HG03060 (cell line): Measurements from ENCODE around the gene SIGLEC15.
"Not testable (repeated sequence)": the region's sequence is repeated elsewhere in the genome, so short reads cannot be mapped to it uniquely, and the experiment has no call there.

Experiments
- ATAC-seq: cut with Tn5 transposase; IDR thresholded peaks from one replicate; pipeline ENCODE4 v1.9.1; 2021; ENCODE audit warnings: low read depth, moderate number of reproducible peaks; ENCODE audit not compliant: unreplicated experiment

SIGLEC15 gene

DNA sequence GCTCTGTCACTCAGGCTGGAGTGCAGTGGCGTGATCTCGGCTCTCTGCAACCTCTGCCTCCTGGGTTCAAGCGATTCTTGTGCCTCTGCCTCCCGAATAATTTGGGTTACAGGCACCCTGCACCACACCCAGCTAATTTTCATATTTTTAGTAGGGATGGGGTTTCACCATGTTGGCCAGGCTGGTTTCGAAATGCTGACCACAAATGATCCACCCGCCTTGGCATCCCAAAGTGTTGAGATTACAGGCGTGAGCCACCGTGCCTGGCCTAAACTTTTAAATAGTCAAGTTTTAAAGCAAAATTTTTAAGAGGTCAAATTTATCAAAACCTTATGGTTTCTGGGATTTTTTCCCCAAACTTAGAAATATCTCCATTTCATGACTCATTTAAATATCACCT, 6.7 kb upstream of the SIGLEC15 start:
- not testable (repeated sequence) for ATAC-seq

DNA sequence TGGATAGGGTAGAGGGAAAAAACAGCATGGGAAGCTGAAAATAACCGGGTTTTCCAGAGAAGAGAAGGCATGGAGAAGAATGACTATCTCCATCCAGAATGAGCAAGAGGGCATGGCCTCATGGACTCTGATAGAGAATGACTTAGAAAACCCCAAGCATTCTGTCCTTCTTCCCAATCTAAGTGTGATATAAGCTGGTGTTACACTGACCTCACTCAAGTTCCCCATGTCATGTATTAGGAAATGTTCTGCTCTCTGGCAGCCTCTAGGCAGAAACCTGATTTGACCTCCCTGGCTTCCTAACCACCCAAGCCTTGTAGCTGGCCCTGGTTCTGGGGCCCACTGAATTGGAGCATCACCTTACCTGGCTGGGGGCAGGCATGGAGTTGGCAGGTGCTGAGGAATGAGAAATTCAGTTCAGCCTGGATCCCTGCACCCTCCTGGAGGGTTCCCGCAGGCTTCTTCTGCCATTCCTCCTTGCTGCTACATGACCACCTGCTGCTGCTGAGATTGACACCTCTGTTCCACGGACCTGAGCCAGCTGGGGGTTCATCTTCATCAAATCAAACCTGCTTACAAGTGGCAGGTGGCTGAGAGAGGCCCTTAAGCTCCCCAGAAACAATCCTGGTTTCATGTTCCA, 5.2 kb upstream of the SIGLEC15 start:
- no peak for ATAC-seq

DNA sequence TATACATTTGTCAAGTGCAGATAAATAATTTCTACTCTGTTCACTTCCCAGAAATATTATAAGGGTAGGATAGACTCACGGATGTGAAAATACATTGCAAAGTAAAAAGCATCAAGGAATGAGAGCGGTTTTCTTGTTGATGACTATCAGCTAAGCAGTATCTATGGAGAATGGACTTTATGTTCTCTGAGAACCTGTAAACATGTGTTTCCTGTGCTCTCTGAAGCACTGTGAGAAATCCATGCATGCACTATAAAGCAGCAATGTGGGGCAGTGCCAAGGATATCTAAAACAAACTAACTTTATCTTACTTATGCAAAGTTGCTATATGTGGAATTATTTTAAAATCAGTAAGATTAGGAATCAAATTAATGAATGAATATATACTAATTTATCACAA, 4.4 kb upstream of the SIGLEC15 start:
- ATAC-seq = no peak

DNA sequence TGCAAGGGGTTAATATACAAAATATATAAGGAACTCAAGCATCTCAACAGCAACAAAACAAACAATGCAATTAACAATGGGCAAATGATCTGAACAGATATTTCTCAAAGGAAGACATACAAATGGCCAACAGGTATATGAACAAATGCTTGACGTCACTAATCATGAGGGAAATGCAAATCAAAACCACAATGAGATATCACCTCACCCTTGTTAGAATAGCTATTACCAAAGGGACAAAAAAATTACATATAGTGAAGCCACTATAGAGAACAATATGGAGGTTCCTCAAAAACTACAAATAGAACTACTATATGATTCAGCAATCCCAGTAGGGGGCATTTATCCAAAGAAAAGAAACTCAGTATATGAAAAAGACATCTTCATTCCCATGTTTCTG, 3.8 kb upstream of the SIGLEC15 start:
- ATAC-seq = no peak

DNA sequence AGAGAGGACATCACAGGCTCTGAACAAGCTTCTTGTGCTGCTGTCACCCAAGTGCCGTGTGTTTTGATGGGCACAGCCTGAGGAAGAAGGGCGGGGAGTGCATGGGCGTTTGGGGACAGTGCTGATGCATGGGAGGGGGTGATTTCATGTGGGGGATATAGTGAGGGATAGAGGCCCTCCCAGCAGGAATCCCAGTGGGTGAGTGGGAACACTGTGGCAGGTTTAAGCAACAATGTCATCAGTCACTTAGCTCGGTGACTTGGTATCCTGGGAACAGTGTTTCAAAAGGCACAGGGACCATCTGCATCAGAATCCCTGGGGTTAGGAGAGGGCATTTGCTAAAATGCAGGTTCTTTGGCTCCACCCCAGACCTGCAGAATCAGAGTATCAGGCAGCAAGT, 609 bp downstream of the SIGLEC15 start:
- ATAC-seq = no peak

DNA sequence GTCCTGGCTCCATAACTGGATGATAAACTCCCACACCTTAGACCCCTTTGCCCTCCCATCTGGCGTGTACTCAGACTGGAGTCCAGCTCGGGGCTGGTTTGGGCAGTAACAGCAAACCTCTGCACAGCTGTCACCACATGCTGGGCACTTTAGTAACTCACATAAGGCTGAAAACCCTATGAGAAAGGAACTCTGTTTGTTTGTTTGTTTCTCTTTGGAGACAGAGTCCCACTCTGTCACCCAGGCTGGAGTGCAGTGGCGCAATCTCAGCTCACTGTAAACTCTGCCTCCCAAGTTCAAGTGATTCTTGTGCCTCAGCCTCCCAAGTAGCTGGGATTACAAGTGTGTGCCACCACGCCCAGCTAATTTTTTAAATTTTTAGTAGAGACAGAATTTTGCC, 1.2 kb downstream of the SIGLEC15 start:
- not testable (repeated sequence) for ATAC-seq

DNA sequence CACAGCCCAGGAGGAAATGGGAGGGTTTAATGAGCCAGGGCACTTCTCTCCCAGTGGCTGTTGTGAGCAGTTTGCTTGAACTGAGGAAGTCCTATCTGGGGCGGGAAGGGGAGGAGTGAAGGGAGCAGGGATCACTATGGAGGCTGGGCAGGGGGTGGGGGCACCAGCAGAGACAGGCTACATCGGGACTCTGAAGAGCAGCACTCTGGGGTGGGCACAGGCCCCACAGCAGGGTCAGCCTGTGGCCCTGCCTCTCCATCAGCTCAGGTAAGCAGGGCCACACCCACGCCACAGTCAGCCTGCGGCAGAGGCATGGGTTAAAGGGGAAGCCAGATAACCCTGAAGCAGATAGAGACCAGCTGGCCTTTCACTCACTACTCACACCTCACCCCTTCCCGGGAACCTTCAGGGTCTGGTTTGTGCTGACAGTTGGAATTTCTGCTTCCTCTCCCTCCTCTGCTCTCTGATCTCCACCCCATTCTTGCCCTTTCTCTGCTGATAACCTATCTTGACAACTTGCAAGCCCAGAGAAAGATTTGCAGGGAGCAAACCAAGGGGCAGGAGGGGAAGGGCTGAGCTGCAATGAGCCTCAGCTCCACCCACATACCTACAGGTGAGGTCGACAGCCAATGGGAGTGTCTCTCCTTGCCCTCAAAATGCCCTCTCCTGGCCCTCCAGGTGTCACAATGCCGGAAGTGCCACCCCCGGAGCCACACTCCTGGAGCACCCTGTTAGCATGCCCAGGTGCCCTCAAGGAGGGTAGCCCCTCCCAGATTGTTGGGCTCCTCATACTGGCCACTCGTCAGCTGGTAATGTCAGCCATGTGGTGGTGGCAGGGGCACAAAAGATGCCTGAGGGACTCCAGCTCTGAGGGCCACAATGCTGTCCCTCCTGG, 3.7 kb downstream of the SIGLEC15 start:
- no peak for ATAC-seq

DNA sequence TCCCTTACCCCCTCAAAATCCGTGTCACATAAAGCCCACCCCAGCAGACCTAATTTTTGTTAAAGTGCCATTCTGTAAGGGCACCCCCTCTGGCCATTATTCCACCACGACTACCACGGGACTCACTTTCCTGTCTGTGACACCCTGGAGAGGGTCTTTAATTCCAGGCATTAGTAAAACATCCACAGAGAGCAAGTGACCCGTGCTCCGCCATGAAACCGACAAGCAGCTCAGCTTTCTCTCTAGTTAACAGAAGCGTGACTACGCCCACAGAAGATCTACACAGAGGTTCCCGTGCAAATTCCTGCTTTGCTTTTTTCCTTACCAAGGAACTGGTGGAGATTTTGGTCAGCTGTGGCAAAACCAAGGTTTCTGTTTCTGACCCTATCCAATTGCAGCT, 4.4 kb downstream of the SIGLEC15 start:
- no peak for ATAC-seq

DNA sequence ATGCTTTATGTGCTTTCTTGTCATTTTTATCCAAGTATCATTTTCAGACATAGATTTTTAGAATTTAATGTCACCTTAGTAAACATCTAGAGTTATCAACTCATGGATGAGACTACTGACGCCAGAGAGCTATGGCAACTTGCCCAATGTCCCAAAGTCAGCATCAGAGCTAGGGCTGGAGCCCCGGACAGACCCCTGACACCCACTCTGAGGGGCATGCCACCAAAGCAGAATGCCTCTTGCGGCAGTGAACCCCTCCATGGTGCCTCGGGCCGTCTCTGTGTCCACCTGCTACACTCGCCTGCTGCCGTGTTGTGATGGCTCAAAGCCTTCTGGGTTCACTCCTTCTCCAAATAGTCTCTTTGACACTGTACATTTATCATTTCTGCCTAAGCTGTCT, 5.4 kb downstream of the SIGLEC15 start:
- no peak for ATAC-seq

DNA sequence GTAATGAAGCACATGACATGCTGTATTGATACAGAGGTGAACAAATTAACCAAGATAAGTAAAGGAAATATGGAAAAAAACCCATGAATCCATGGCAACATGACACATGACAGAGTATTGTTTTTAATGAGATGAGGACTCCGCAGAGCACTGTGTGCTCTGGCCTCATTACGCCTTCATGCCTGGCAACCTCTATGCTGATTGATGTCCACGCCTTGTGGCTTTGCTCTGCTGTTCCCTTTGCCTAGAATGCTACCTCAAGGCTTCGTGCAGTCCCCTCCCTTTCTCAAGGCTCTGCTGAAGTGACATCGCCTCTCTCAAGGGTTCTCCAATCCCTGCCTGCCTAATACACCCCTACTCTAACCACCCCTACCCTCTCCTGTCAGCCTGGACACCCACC, 8.4 kb downstream of the SIGLEC15 start:
- no peak for ATAC-seq

DNA sequence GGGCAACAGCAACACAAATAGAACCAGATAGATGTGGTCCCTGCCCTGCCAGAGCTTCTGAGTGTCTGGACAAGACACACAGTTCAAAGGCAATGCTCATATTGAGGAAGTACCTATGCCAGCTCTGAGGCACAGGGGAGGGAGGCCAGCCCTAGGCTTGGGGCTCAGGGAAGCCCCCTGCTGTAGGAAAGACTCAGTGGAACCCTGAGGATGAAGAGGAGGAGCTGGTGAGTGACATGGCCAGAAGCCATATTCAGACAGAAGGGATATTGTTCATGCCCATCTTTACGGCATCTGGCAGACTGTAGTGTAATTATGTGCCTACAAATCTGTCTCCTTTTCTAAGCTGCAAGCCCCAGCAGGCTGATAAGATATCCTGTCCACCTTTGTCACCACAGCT, 8.8 kb downstream of the SIGLEC15 start:
- ATAC-seq = no peak

DNA sequence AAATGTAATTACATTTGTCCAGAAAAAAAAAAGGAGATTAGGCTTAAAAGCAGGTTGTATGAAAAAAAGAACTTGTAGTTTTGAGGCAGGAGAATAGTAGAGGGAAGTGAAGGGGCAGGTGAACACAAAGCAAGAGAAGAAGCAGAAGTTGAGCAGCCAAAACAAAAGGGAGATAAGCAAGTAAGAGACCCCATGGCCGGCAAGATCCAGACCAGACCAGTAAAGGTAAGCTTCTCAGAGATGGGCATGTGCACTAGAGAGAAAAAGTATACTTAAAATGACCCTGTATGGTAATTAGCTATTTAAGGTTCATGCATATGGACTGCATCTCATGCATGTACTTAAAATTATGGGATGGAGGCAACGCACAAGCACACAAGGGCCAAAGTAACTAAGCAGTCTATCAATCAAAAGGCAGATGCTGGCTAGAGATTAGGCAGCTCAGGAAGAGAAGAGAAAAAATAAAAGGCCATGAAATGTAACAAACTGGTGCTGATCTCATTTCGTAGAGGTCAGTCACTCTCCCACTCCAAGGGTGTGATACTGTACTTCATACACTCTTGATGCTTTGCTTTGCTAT, 9.7 kb downstream of the SIGLEC15 start:
- no peak for ATAC-seq

DNA sequence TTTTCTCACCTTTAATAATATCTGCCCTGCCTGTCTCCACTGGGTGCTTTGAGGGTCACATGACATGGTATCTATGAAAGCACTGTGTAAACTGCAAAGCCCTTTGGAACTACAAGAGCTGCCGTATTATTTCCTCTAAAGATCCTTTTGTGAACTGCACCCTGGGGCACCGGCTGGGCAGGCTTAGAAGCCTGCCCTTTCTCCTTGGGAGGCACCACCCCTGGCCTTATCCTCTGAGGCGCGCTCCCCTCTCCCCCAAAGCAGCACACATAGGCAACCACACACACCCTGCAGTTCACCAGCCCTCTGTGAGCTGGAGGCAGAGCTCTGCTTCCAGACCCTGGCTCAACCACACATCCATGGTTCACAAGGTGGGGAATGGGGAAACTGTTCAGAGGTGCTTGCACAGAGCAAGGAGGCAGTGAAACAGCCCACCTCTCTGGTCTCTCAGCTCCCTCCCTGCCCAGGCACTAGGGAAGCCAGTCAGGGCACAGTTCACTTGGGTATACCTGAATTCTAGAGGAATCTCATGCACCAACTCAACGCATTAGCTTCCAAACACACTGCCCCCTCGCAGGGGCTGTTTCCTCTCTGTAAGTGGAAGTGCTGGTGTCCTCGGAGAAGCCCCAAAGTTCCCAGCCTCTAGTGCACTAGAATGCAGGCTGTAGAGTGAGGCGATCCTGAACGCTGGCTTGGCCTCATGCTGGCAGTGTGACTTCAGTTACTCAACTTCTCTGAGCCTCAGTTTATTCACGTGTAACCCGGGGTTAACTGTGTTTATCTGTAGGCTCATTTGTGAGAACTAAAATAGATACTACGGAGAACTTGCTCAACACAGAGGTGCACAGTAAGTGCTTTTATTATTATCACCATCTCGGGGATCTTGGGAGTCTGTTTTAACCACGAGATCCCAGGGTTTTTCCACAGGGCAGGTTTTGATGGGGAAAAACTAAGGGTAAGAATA, 11.0 kb downstream of the SIGLEC15 start:
- no peak for ATAC-seq

DNA sequence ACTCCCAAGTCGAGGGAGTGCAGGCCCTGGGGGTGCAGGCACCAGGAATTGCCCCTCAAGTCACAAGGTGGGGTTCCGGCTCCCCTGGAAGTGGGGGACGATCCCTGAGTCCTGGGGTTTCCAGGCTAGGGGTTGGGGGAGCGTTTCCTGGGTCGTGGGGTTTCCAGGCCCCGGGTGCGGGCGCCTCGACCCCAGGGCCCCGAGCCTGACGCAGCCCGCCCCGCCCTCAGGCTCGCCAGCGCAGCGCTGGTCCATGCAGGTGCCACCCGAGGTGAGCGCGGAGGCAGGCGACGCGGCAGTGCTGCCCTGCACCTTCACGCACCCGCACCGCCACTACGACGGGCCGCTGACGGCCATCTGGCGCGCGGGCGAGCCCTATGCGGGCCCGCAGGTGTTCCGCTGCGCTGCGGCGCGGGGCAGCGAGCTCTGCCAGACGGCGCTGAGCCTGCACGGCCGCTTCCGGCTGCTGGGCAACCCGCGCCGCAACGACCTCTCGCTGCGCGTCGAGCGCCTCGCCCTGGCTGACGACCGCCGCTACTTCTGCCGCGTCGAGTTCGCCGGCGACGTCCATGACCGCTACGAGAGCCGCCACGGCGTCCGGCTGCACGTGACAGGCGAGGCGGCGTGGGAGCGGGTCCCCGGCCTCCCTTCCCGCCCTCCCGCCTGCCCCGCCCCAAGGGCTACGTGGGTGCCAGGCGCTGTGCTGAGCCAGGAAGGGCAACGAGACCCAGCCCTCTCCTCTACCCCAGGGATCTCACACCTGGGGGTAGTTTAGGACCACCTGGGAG, 12.0 kb downstream of the SIGLEC15 start:
- no peak for ATAC-seq

DNA sequence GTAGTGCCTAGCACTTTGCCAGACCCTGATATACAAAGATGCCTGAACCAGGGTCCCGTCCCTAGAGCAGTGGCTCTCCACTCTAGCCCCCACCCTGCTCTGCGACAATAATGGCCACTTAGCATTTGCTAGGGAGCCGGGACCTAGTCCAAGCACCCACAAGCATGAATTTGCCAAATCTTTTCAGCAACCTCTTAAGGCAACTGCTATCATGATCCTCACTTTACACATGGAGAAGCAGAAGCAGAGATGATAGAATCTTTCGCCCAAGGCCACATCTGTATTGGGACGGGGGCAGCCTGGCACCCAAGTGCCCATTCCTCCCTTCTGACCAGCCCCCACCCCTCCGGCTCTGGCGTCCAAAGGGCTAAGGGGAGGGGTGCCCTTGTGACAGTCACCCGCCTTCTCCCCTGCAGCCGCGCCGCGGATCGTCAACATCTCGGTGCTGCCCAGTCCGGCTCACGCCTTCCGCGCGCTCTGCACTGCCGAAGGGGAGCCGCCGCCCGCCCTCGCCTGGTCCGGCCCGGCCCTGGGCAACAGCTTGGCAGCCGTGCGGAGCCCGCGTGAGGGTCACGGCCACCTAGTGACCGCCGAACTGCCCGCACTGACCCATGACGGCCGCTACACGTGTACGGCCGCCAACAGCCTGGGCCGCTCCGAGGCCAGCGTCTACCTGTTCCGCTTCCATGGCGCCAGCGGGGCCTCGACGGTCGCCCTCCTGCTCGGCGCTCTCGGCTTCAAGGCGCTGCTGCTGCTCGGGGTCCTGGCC, 13.0 kb downstream of the SIGLEC15 start:
- ATAC-seq = no peak

DNA sequence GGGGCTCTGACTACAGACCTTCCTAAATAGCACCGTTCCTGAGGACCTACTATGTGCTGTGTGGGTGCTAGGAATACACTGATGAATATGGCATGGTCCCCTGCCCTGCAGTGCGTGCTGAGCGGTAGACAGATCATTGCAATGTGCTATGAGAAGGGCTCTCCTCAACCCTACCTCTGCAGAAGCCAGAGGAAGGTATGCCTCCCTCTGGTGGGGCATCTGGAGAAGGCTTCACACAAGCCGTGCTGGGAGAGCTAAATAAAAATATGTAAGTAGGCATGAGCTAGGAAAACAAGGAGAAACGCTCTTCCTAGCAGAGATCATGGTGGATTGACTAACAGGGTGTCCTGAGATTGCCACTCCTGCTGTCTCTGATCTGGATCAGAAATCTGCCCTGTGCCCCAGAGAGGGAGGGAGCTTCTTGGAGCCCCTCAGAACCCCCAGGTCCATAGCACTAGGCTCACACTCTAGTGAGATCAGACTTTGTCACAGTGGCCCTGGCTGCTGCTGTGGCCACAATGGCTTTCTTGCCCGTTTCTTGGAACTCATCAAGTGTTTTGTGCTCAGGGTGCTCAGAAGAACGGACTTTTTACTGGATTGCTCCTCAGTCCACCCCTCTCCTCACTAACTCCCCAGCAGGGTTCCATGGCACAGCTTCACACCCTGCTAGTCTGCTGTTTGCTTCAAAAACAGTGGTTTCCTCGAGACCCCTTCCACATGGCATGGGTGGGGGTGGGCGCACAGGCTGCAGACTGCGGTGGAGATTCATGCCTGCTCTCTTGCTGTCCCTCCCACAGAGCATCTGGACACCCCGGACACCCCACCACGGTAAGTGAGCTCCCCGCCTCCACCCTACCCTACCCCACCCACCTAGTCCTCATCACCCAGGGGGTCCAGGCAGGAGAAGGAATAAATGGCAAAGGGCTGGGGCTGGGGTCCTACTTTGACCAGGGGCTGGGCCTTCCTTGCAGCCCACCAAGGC, 14.2 kb downstream of the SIGLEC15 start:
- ATAC-seq = no peak

DNA sequence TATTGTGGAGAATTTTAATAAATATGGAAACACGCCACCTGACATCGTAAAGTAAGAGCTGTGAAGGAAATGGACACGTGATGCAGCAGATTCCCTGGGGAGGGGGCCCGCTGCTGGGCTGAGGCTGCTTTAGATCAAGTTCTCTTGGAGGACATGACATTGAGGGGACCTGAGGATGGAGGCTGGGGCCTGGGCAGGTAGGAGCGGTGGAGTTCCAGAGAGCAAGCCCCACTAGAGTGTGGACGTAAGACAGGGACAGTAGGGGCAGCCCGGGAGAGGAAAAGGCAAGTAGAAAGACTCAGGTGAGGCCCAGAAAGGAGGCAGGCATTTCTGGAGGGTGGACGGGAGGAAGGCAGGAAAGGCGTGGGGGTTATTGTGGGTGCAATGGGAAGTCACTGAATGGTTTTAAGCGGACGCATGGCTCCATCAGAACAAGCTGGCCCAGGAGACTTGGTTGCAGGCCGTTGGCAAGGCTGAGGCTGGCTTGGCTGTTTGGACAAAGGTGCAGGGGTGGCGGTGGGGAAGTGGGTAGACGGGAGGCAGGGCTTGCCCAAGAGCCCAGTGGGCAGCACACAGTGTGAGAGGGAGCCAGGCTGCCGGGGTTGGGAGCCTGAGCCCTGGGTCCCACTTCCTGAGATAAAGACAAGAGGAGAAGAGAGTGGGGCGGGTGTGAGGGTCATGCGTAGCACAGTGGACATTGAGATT, 15.7 kb downstream of the SIGLEC15 start:
- ATAC-seq = no peak
